IMR-90 (cell line): ENCODE data around the gene LIMS2. TPM values are rescaled to one million over a fixed set of nuclear protein-coding genes. Genes with fewer than 3 reads are reported as not detected.

Source experiments
- ATAC-seq: fragments of 200-7000 bp; cut with Tn5 transposase; 2 replicates; pipeline ENCODE4 v1.9.1; 2020; ENCODE audit warnings: low read depth, mild to moderate bottlenecking, moderate library complexity
- BruUV-seq: library from RNA; stranded (reverse); fragments of 400-500 nt; replicated peaks from 2 replicates; lab custom pipeline; 2021; lab: Mats Ljungman, UMichigan
- CTCF ChIA-PET: fragments of 300-600 bp; formaldehyde crosslinking; extraction: SDS; loops from one replicate; lab custom pipeline; 2021; ENCODE audit warnings: antibody characterized with exemption; lab: Yijun Ruan, JAX
- POLR2A ChIA-PET: fragments of 300-600 bp; sonication (Branson Sonifier 250); formaldehyde crosslinking; loops from one replicate; lab custom pipeline; 2022; ENCODE audit warnings: antibody characterized with exemption; ENCODE audit not compliant: unreplicated experiment; lab: Charles Lee
- DNase-seq: peaks from one replicate; pipeline ENCODE4 v3.0.0; 2013
- H2AFZ ChIP-seq: replicated peaks from 2 replicates; pipeline ENCODE3; 2013; ENCODE audit warnings: low read length, mild to moderate bottlenecking; ENCODE audit not compliant: poor library complexity
- H2AK5ac ChIP-seq: 2 replicates; pipeline ENCODE4 v1.6.1; 2013; ENCODE audit warnings: low read depth, low read length, inconsistent platforms
- H2AK9ac ChIP-seq: replicated peaks from 2 replicates; pipeline ENCODE3; 2013; ENCODE audit warnings: mild to moderate bottlenecking, low read depth, low read length, moderate library complexity; ENCODE audit not compliant: poor library complexity
- H2BK120ac ChIP-seq: 2 replicates; pipeline ENCODE4 v1.6.1; 2013; ENCODE audit warnings: low read depth, low read length, inconsistent platforms
- H2BK15ac ChIP-seq: 3 replicates; pipeline ENCODE4 v1.6.1; 2013; ENCODE audit warnings: low read depth, low read length, inconsistent platforms
- H2BK20ac ChIP-seq: 2 replicates; pipeline ENCODE4 v1.6.1; 2013; ENCODE audit warnings: low read depth, mild to moderate bottlenecking, inconsistent platforms, low read length, moderate library complexity
- H2BK5ac ChIP-seq: 2 replicates; pipeline ENCODE4 v1.6.1; 2013; ENCODE audit warnings: mild to moderate bottlenecking, low read depth, low read length, inconsistent platforms; ENCODE audit not compliant: poor library complexity, severe bottlenecking
- H3K14ac ChIP-seq: replicated peaks from 2 replicates; pipeline ENCODE4 v1.6.1; 2013; ENCODE audit warnings: low read depth, low read length, inconsistent platforms
- H3K18ac ChIP-seq: 2 replicates; pipeline ENCODE4 v1.6.1; 2013; ENCODE audit warnings: low read depth, low read length, control low read depth
- H3K23ac ChIP-seq: 2 replicates; pipeline ENCODE4 v1.6.1; 2013; ENCODE audit warnings: low read depth, low read length, inconsistent platforms
- H3K27ac ChIP-seq: 2 replicates; pipeline ENCODE4 v1.5.1; 2013; ENCODE audit warnings: mild to moderate bottlenecking, control low read depth, low read length; ENCODE audit not compliant: insufficient read depth
- H3K27me3 ChIP-seq: 2 replicates; pipeline ENCODE4 v1.6.1; 2013; ENCODE audit warnings: low read length; ENCODE audit not compliant: control insufficient read depth, insufficient read depth
- H3K36me3 ChIP-seq: 2 replicates; pipeline ENCODE4 v1.6.1; 2013; ENCODE audit warnings: low read length, mixed read lengths; ENCODE audit not compliant: control insufficient read depth, insufficient read depth
- H3K4ac ChIP-seq: 2 replicates; pipeline ENCODE4 v1.6.1; 2013; ENCODE audit warnings: low read depth, low read length, inconsistent platforms
- H3K4me1 ChIP-seq: 2 replicates; pipeline ENCODE4 v1.6.1; 2013; ENCODE audit warnings: low read length, mixed read lengths; ENCODE audit not compliant: control insufficient read depth, insufficient read depth
- H3K4me2 ChIP-seq: 2 replicates; pipeline ENCODE4 v1.6.1; 2013; ENCODE audit warnings: low read depth, mild to moderate bottlenecking, control low read depth, low read length, moderate library complexity
- H3K4me3 ChIP-seq: 2 replicates; pipeline ENCODE4 v1.5.1; 2013; ENCODE audit warnings: low read depth, mild to moderate bottlenecking, control low read depth, low read length, moderate library complexity; ENCODE audit not compliant: insufficient read depth
- H3K56ac ChIP-seq: 2 replicates; pipeline ENCODE4 v1.6.1; 2013; ENCODE audit warnings: low read length, inconsistent platforms; ENCODE audit not compliant: insufficient read depth; ENCODE audit errors: extremely low read depth
- H3K79me1 ChIP-seq, 2 experiments: 2 replicates each; pipeline ENCODE4 v1.6.1; 2013; ENCODE audit warnings: low read length in 2 of 2, inconsistent platforms in 1 of 2, low read depth in 1 of 2
- H3K9ac ChIP-seq: 2 replicates; pipeline ENCODE4 v1.6.1; 2013; ENCODE audit warnings: low read depth, low read length, control low read depth
- H3K9me1 ChIP-seq: 2 replicates; pipeline ENCODE4 v1.6.1; 2013; ENCODE audit warnings: low read length, inconsistent platforms; ENCODE audit not compliant: insufficient read depth
- H3K9me3 ChIP-seq: 2 replicates; pipeline ENCODE4 v1.6.1; 2013; ENCODE audit warnings: low read length; ENCODE audit not compliant: control insufficient read depth, insufficient read depth
- H4K20me1 ChIP-seq: 2 replicates; pipeline ENCODE4 v1.6.1; 2013; ENCODE audit warnings: low read length, inconsistent platforms; ENCODE audit not compliant: insufficient read depth
- H4K5ac ChIP-seq: 2 replicates; pipeline ENCODE4 v1.6.1; 2013; ENCODE audit warnings: mild to moderate bottlenecking, low read depth, low read length, control low read depth
- H4K8ac ChIP-seq, 2 experiments: 2 replicates each; pipeline ENCODE4 v1.6.1; 2013; ENCODE audit warnings: low read depth in 2 of 2, low read length in 2 of 2, control low read depth in 1 of 2, inconsistent platforms in 1 of 2
- H4K91ac ChIP-seq: 2 replicates; pipeline ENCODE4 v1.6.1; 2013; ENCODE audit warnings: low read depth, low read length, inconsistent platforms; ENCODE audit not compliant: insufficient read depth
- BHLHE40 ChIP-seq: fragments of 150-350 bp; IDR thresholded peaks from 2 replicates; pipeline ENCODE4 v1.6.1; 2016; ENCODE audit warnings: mild to moderate bottlenecking, low read depth, low read length
- CEBPB ChIP-seq: IDR thresholded peaks from 2 replicates; pipeline ENCODE4 v1.6.1; 2012; ENCODE audit warnings: low read depth, low read length, improper control_type of control experiment
- CHD1 ChIP-seq: IDR thresholded peaks from 2 replicates; pipeline ENCODE4 v1.6.1; 2012; ENCODE audit warnings: low read depth, low read length, improper control_type of control experiment
- FOS ChIP-seq: fragments of 150-350 bp; IDR thresholded peaks from 2 replicates; pipeline ENCODE4 v1.6.1; 2016; ENCODE audit warnings: low read depth, low read length
- MAZ ChIP-seq: IDR thresholded peaks from 2 replicates; pipeline ENCODE4 v1.6.1; 2012; ENCODE audit warnings: low read depth, mild to moderate bottlenecking, low read length, improper control_type of control experiment, moderate library complexity, borderline replicate concordance
- MXI1 ChIP-seq: IDR thresholded peaks from 2 replicates; pipeline ENCODE4 v1.6.1; 2012; ENCODE audit warnings: low read depth, mild to moderate bottlenecking, low read length, moderate library complexity, borderline replicate concordance
- POLR2A ChIP-seq: IDR thresholded peaks from 2 replicates; pipeline ENCODE4 v1.6.1; 2012; ENCODE audit warnings: mild to moderate bottlenecking, low read depth, low read length
- RAD21 ChIP-seq: IDR thresholded peaks from 2 replicates; pipeline ENCODE4 v1.6.1; 2012; ENCODE audit warnings: low read length, improper control_type of control experiment
- RCOR1 ChIP-seq: IDR thresholded peaks from 2 replicates; pipeline ENCODE4 v1.6.1; 2012; ENCODE audit warnings: mild to moderate bottlenecking, low read length, improper control_type of control experiment; ENCODE audit not compliant: insufficient replicate concordance
- SMC3 ChIP-seq: fragments of 150-350 bp; IDR thresholded peaks from 2 replicates; pipeline ENCODE4 v1.6.1; 2016; ENCODE audit warnings: low read depth, mild to moderate bottlenecking, antibody characterized with exemption, low read length, moderate library complexity
- WGBS, 2 experiments: methylation state at CpG; one replicate each; pipeline versions ENCODE4 v1.1.5 to v1.1.7; 2013; ENCODE audit warnings: missing lambda C conversion rate in 2 of 2; ENCODE audit not compliant: insufficient read length in 1 of 2; ENCODE audit errors: extremely low coverage in 2 of 2; 5-methylcytosine and 5-hydroxymethylcytosine counted together
- dilution Hi-C: fragments of 300-500 bp; cut with HindIII; formaldehyde crosslinking; loops from one replicate; pipeline ENCODE4 v1.14.3; 2018; ENCODE audit warnings: low sequenced_read_pairs; ENCODE audit not compliant: unreplicated experiment
- in situ Hi-C: fragments of 300-500 bp; cut with MboI; formaldehyde crosslinking; loops from 3 replicates; pipeline ENCODE4 v1.14.3; 2019; ENCODE audit warnings: low sequenced_read_pairs, inconsistent platforms, mixed read lengths
- intact Hi-C: fragments of 100-400 bp; cut with micrococcal nuclease; formaldehyde crosslinking; loops from 2 replicates; pipeline ENCODE4 v1.10.0; 2022
- polyA plus RNA-seq, 3 experiments: library from polyadenylated mRNA; depleted of rRNA; stranded (reverse); fragments of >200 nt; gene quantifications; 2 replicates each; pipeline ENCODE4 v1.2.3, GENCODE V29; 2012; ENCODE audit warnings: low replicate concordance in 1 of 3
- total RNA-seq: library from RNA; depleted of rRNA; stranded (reverse); fragments of >200 nt; gene quantifications from 2 replicates; pipeline ENCODE4 v1.2.3, GENCODE V29; 2012
- TF ChIP-seq, protein P1 (sequence below): fragments of 150-350 bp; IDR thresholded peaks from 2 replicates; pipeline ENCODE4 v1.6.1; 2016; ENCODE audit warnings: low read depth, mild to moderate bottlenecking, low read length, moderate library complexity, borderline replicate concordance
- TF ChIP-seq, protein P2 (sequence below): conservative IDR thresholded peaks from 2 replicates; pipeline ENCODE4 v1.5.1; 2012; ENCODE audit warnings: mild to moderate bottlenecking, low read depth, low read length, improper control_type of control experiment

LIMS2 gene
- total and polyA plus RNA-seq, 2 of the 4 experiments (the other 2 are of a cell fraction): 1.3 to 18.8 TPM

- Histone ChIP-seq H4K20me1 (no peaks in the 10 kb centered on the region), H4K5ac (no peak overlapping the region), H3K9me1 (peaks cover 5% of the 10 kb centered on the region; the same call in 1 of the 2 replicates), H2BK20ac (no peak overlapping the region), H3K56ac (no peak overlapping the region), H2BK120ac (no peak overlapping the region), H3K4me2 (no peak overlapping the region), H3K18ac (no peak overlapping the region), H3K9me3 (no peaks in the 10 kb centered on the region), H3K27me3 (peaks cover 16% of the 10 kb centered on the region), H3K4ac (no peak overlapping the region), H4K91ac (no peak overlapping the region), H3K4me3 (no peak overlapping the region), H2AFZ (no peak overlapping the region), H2BK15ac (no peak overlapping the region), H3K9ac (no peak overlapping the region), H3K79me1 (no peaks in the 10 kb centered on the region), H2AK9ac (no peak overlapping the region), H3K36me3 (no peaks in the 10 kb centered on the region), H2AK5ac (no peak overlapping the region), H3K23ac (no peak overlapping the region), H4K8ac (no peak overlapping the region), H3K27ac (no peak overlapping the region), H3K14ac (no peak overlapping the region), H3K4me1 (peaks cover 4% of the 10 kb centered on the region), H2BK5ac (no peak overlapping the region)
- in situ Hi-C loops: no loop called here
- intact Hi-C loops: no loop called here
- BruUV-seq: no TSS peak
- dilution Hi-C loops: no loop called here
- CTCF ChIA-PET: no interaction called here
- TF ChIP-seq MXI1: no peak
- no peak for TF ChIP-seq FOS
- no peak for TF ChIP-seq RCOR1
- TF ChIP-seq SMC3: no peak
- no peak for TF ChIP-seq CHD1
- TF ChIP-seq MAZ: no peak
- TF ChIP-seq, protein P1, sequence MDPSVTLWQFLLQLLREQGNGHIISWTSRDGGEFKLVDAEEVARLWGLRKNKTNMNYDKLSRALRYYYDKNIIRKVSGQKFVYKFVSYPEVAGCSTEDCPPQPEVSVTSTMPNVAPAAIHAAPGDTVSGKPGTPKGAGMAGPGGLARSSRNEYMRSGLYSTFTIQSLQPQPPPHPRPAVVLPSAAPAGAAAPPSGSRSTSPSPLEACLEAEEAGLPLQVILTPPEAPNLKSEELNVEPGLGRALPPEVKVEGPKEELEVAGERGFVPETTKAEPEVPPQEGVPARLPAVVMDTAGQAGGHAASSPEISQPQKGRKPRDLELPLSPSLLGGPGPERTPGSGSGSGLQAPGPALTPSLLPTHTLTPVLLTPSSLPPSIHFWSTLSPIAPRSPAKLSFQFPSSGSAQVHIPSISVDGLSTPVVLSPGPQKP: no peak
- TF ChIP-seq, protein P2, sequence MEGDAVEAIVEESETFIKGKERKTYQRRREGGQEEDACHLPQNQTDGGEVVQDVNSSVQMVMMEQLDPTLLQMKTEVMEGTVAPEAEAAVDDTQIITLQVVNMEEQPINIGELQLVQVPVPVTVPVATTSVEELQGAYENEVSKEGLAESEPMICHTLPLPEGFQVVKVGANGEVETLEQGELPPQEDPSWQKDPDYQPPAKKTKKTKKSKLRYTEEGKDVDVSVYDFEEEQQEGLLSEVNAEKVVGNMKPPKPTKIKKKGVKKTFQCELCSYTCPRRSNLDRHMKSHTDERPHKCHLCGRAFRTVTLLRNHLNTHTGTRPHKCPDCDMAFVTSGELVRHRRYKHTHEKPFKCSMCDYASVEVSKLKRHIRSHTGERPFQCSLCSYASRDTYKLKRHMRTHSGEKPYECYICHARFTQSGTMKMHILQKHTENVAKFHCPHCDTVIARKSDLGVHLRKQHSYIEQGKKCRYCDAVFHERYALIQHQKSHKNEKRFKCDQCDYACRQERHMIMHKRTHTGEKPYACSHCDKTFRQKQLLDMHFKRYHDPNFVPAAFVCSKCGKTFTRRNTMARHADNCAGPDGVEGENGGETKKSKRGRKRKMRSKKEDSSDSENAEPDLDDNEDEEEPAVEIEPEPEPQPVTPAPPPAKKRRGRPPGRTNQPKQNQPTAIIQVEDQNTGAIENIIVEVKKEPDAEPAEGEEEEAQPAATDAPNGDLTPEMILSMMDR: no peak
- no peak for TF ChIP-seq CEBPB
- no peak for TF ChIP-seq POLR2A
- no peak for TF ChIP-seq BHLHE40
- no peak for TF ChIP-seq RAD21
- WGBS, 2 experiments: no CpG with 5 or more reads among the region's 6 CpGs
- DNase-seq (no peak), ATAC-seq (no peak)
- POLR2A ChIA-PET: interaction anchor here (1.1 kb wide), 1 partner anchor 9 kb away, joined by 3 read pairs; no protein-coding TSS in a partner anchor
Measured at GRCh38 chr2:127681976-127682857, 6.9 kb upstream of the LIMS2 start.
